Measurements from ENCODE around the gene EXOC4.

Gene EXOC4

DNA sequence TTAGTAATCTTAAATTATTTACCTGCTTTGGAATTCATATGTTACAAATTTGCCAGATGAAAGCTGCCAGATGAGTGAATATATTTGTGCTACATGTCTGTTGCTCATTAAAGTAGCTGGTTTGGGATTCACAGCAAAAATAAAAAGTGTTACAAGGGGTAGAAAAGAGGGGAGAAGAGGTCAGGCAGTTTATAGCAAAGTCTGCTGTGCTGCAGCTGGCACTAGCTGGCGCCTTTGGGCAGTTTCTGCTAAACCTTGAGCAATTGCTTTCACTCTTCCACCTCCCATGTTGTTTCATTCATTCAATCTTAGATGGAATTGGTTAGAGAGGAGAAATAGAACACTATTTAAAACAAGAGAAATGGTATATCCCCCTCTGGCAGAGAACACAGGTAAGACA, 470.2 kb downstream of the EXOC4 start:
- Mint-ChIP-seq H3K9me3 (peaks cover 0 to 1% of the 10 kb centered on the region in 2 donors), H3K27me3 (no peaks in the 10 kb centered on the region), H3K4me1 (ENCODE audit: low read depth in 2 of 2) (no peaks in the 10 kb centered on the region), H3K36me3 (ENCODE audit: insufficient read depth) (no peaks in the 10 kb centered on the region), H3K27ac (no peak overlapping the region), H3K4me3 (no peak overlapping the region)
- ATAC-seq (replicated peaks) = no peak
- DNase-seq = no peak

DNA sequence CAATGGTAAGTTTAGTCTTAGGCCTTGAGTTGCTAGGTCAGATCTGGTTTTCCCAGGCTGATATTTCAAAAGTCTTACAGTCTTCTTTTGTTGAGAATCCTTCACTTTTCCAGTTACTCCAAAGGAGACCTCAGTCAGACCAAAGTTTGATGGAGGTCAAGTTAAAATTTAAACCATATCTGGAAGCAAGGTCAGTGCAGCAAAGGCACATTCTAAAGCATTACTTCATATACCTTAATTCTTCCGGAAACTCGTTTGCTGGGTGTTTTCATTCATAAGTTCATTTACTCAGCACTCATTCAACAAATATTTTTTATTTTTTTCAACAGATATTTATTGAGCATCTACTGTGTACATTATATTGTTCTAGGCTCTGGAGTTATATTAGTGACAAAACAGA, 471.3 kb downstream of the EXOC4 start:
- Mint-ChIP-seq H3K4me3 (no peak overlapping the region), H3K9me3 (peaks cover 0 to 1% of the 10 kb centered on the region in 2 donors), H3K27ac (no peak overlapping the region), H3K27me3 (no peaks in the 10 kb centered on the region), H3K4me1 (ENCODE audit: low read depth in 2 of 2) (no peaks in the 10 kb centered on the region), H3K36me3 (ENCODE audit: insufficient read depth) (no peaks in the 10 kb centered on the region)
- ATAC-seq (replicated peaks) (no peak), DNase-seq (no peak)

- Mint-ChIP-seq H3K36me3 (ENCODE audit: insufficient read depth) (no peaks in the 10 kb centered on the region), H3K9me3 (peaks cover 0 to 1% of the 10 kb centered on the region in 2 donors), H3K27me3 (no peaks in the 10 kb centered on the region), H3K4me1 (ENCODE audit: low read depth in 2 of 2) (no peaks in the 10 kb centered on the region), H3K4me3 (no peak overlapping the region), H3K27ac (no peak overlapping the region)
- DNase-seq (no peak), ATAC-seq (replicated peaks) (no peak)
Measured at GRCh38 chr7:133724694-133725093, 471.8 kb downstream of the EXOC4 start.

GRCh38 chr7:133727476-133728214, 474.8 kb downstream of the EXOC4 start:
- no peak overlapping the region for H3K4me3 Mint-ChIP-seq
- no peaks in the 10 kb centered on the region for H3K4me1 Mint-ChIP-seq (ENCODE audit: low read depth in 2 of 2)
- H3K27me3 Mint-ChIP-seq = no peaks in the 10 kb centered on the region
- H3K36me3 Mint-ChIP-seq (ENCODE audit: insufficient read depth) = no peaks in the 10 kb centered on the region
- no peak for DNase-seq
- H3K9me3 Mint-ChIP-seq = peaks cover 0 to 1% of the 10 kb centered on the region in 2 donors
- H3K27ac Mint-ChIP-seq = no peak overlapping the region
- ATAC-seq (replicated peaks) = no peak

- Mint-ChIP-seq H3K4me3 (no peak overlapping the region), H3K36me3 (ENCODE audit: insufficient read depth) (no peaks in the 10 kb centered on the region), H3K27ac (no peak overlapping the region), H3K9me3 (peaks cover 0 to 1% of the 10 kb centered on the region in 2 donors), H3K27me3 (no peaks in the 10 kb centered on the region), H3K4me1 (ENCODE audit: low read depth in 2 of 2) (no peaks in the 10 kb centered on the region)
- DNase-seq (no peak), ATAC-seq (replicated peaks) (no peak)
Measured at GRCh38 chr7:133730360-133730759, 477.5 kb downstream of the EXOC4 start.

DNA sequence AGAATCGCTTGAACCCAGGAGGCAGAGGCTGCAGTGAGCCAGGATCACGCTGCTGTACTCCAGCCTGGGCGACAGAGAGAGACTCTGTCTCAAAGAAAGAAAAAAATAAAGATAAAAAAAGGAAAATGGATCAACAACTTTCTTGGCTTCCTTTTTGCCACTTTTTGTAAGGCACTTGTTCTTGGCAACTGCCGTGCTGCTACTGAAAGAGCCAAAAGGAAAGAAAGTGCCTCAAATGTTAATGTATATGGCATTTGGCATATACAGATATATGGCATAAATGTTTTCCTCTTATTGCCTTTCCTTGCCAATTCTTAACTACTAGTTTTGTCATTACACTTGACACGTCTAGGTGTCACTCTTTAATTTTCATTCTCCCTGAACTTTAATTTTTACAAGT, 480.5 kb downstream of the EXOC4 start:
- DNase-seq (no peak), ATAC-seq (replicated peaks) (no peak)
- Mint-ChIP-seq H3K27me3 (no peaks in the 10 kb centered on the region), H3K27ac (no peak overlapping the region), H3K4me1 (ENCODE audit: low read depth in 2 of 2) (peaks cover 0 to 3% of the 10 kb centered on the region in 2 donors), H3K9me3 (no peaks in the 10 kb centered on the region), H3K4me3 (no peak overlapping the region), H3K36me3 (ENCODE audit: insufficient read depth) (no peaks in the 10 kb centered on the region)

DNA sequence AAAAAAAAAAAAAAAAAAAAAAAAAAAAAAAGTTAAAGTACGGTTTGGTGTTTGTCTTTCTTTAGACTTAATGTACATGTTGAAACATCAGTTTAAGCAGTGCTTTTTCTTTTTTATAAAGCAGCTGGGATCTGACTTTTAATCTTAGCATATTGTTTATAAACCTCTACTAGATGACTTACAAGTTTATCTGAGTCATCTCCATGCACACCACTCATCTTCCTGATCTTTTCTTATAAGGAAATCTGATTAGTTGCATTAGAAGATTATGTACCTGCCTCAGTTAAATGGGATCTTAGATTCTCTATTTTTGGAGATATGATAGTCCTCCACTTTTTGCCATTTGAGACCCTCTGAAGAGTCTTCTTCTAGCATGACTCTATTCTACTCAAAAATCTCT, 482.3 kb downstream of the EXOC4 start:
- Mint-ChIP-seq H3K4me1 (ENCODE audit: low read depth in 2 of 2) (peaks cover 0 to 3% of the 10 kb centered on the region in 2 donors), H3K27me3 (no peaks in the 10 kb centered on the region), H3K36me3 (ENCODE audit: insufficient read depth) (no peaks in the 10 kb centered on the region), H3K4me3 (no peak overlapping the region), H3K27ac (no peak overlapping the region), H3K9me3 (no peaks in the 10 kb centered on the region)
- ATAC-seq (replicated peaks) = no peak
- no peak for DNase-seq

GRCh38 chr7:133739817-133740216, 486.9 kb downstream of the EXOC4 start:
- Mint-ChIP-seq H3K36me3 (ENCODE audit: insufficient read depth) (no peaks in the 10 kb centered on the region), H3K4me3 (no peak overlapping the region), H3K4me1 (ENCODE audit: low read depth in 2 of 2) (peaks cover 0 to 3% of the 10 kb centered on the region in 2 donors), H3K27me3 (no peaks in the 10 kb centered on the region), H3K9me3 (no peaks in the 10 kb centered on the region), H3K27ac (no peak overlapping the region)
- DNase-seq (no peak), ATAC-seq (replicated peaks) (no peak)

DNA sequence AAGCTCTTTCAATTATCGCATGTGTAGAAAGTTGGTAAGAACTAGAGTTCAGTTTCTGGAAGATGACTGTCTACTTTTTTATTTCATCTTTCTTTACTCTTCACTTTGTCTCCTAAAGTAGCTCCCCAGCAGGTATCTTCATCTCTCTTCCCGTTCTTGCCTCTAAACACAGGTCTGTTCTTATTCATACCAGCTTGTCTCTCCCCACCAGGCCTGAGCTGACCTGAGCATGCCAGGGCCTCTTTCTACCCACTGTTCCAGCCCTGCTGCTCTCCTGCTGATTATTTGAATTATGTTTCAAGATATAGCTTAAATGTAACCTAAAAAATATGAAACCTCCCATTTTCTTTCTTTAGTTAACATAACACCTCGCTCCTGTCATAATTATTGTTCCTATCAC, 488.2 kb downstream of the EXOC4 start:
- ATAC-seq (replicated peaks) (no peak), DNase-seq (no peak)
- H3K4me3 Mint-ChIP-seq = no peak overlapping the region
- H3K27me3 Mint-ChIP-seq = no peaks in the 10 kb centered on the region
- no peaks in the 10 kb centered on the region for H3K36me3 Mint-ChIP-seq (ENCODE audit: insufficient read depth)
- H3K4me1 Mint-ChIP-seq (ENCODE audit: low read depth in 2 of 2) = peaks cover 0 to 2% of the 10 kb centered on the region in 2 donors
- peak overlapping the region in 1 of 2 donors; percentile 2 for H3K27ac Mint-ChIP-seq
- H3K9me3 Mint-ChIP-seq = no peaks in the 10 kb centered on the region

DNA sequence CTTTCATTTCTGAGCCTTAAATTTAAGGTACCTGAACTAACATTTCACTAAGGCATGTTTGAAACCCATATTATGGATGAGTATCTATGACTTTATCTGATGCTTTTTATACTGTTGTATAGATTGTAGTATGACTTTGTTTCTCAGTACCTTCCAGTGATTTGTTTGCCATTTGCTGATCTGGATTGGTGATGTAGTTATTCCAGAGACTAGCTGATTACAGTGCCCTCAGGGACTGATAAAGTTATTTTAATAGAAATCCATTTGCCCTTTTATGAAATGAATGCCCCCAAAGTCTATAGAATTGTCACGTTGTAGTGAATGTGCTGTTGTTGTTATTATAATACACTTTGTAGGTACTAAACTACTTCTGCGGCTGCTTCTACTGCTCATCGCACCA, 488.8 kb downstream of the EXOC4 start:
- Mint-ChIP-seq H3K27me3 (no peaks in the 10 kb centered on the region), H3K9me3 (no peaks in the 10 kb centered on the region), H3K27ac (no peak overlapping the region), H3K4me3 (no peak overlapping the region), H3K4me1 (ENCODE audit: low read depth in 2 of 2) (no peaks in the 10 kb centered on the region), H3K36me3 (ENCODE audit: insufficient read depth) (no peaks in the 10 kb centered on the region)
- ATAC-seq (replicated peaks) (no peak), DNase-seq (no peak)

- Mint-ChIP-seq H3K9me3 (no peaks in the 10 kb centered on the region), H3K4me1 (ENCODE audit: low read depth in 2 of 2) (no peaks in the 10 kb centered on the region), H3K4me3 (no peak overlapping the region), H3K27ac (no peak overlapping the region), H3K27me3 (no peaks in the 10 kb centered on the region), H3K36me3 (ENCODE audit: insufficient read depth) (no peaks in the 10 kb centered on the region)
- ATAC-seq (replicated peaks) = no peak
- no peak for DNase-seq
Measured at GRCh38 chr7:133742709-133743538, 490.0 kb downstream of the EXOC4 start.

DNA sequence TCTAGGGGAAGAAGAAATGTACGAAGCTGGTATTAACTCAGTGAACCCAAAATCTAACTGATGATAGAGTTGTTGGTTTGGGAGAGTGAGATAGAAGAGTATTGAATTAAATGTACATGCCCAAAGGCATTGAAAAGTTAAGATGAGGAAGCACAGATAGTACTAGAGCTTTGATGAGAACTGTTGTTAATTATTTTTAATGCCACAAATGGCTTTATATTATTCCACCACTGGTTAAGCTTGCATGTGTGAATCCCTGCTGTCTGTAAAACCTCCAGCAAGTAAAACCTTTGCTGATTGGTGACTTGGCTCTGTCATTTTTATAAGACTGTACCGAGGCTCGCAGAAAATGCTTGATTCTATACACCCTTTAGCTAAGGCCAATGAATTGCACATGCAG, 491.6 kb downstream of the EXOC4 start:
- Mint-ChIP-seq H3K27me3 (no peaks in the 10 kb centered on the region), H3K27ac (no peak overlapping the region), H3K36me3 (ENCODE audit: insufficient read depth) (no peaks in the 10 kb centered on the region), H3K4me3 (no peak overlapping the region), H3K9me3 (no peaks in the 10 kb centered on the region), H3K4me1 (ENCODE audit: low read depth in 2 of 2) (no peaks in the 10 kb centered on the region)
- ATAC-seq (replicated peaks) (no peak), DNase-seq (no peak)

DNA sequence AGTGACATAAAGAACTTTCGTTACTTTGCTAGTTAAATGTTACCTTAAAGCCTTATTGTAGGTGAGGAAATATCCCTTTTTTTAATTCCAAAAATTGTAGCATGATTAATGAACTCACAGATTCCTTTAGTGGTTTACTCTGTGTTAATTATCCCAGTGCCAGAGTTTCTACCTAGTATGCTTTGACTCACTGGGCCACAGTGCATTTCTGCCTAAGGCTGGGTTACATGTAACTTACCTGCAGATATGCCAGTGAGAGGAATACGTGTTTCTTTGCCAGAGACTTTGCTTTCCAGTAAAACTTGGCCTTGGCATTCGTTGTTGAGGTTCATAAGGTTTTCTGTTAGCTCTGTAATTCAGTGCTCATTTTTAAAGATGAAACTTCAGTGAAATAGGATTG, 493.4 kb downstream of the EXOC4 start:
- Mint-ChIP-seq H3K9me3 (no peaks in the 10 kb centered on the region), H3K27ac (no peak overlapping the region), H3K4me1 (ENCODE audit: low read depth in 2 of 2) (no peaks in the 10 kb centered on the region), H3K4me3 (no peak overlapping the region), H3K36me3 (ENCODE audit: insufficient read depth) (no peaks in the 10 kb centered on the region), H3K27me3 (no peaks in the 10 kb centered on the region)
- DNase-seq = no peak
- no peak for ATAC-seq (replicated peaks)

- no peak overlapping the region for H3K27ac Mint-ChIP-seq
- H3K4me1 Mint-ChIP-seq (ENCODE audit: low read depth in 2 of 2) = no peaks in the 10 kb centered on the region
- H3K4me3 Mint-ChIP-seq = no peak overlapping the region
- H3K36me3 Mint-ChIP-seq (ENCODE audit: insufficient read depth) = no peaks in the 10 kb centered on the region
- DNase-seq (no peak), ATAC-seq (replicated peaks) (no peak)
- no peaks in the 10 kb centered on the region for H3K9me3 Mint-ChIP-seq
- no peaks in the 10 kb centered on the region for H3K27me3 Mint-ChIP-seq
Measured at GRCh38 chr7:133746847-133747246, 494.0 kb downstream of the EXOC4 start.
